HEK293 (cell line): ENCODE data around the gene ZFAND2B.

Experiments used
- CTCF ChIA-PET: fragments of 350-600 bp; formaldehyde crosslinking; extraction: SDS; loops from one replicate; lab custom pipeline; 2021; ENCODE audit warnings: antibody characterized with exemption; lab: Yijun Ruan, JAX
- POLR2A ChIA-PET: fragments of 300-600 bp; formaldehyde crosslinking; extraction: SDS; loops from one replicate; lab custom pipeline; 2020; ENCODE audit warnings: antibody characterized with exemption, inconsistent platforms; lab: Yijun Ruan, JAX
- H3K27ac ChIP-seq: fragments of 200-500 bp; sonication (Bioruptor generic); 2 replicates; pipeline ENCODE4 v1.5.1; 2014; ENCODE audit warnings: low read depth, low read length, control low read depth, inconsistent platforms; ENCODE audit errors: extremely low read depth
- H3K36me3 ChIP-seq, 2 experiments: fragments of 200-500 bp in 1 of 2; sonication (Bioruptor generic) in 1 of 2; 1 replicate in 1 of 2; 2 replicates in 1 of 2; pipeline ENCODE4 v1.5.1; 2014 to 2017; ENCODE audit warnings: inconsistent platforms in 2 of 2, low read length in 2 of 2; ENCODE audit not compliant: control insufficient read depth in 2 of 2, insufficient read depth in 1 of 2
- H3K4me1 ChIP-seq: fragments of 200-500 bp; sonication (Bioruptor generic); 2 replicates; pipeline ENCODE4 v1.5.1; 2014; ENCODE audit warnings: mild to moderate bottlenecking, low read length, inconsistent platforms; ENCODE audit not compliant: control insufficient read depth, insufficient read depth
- H3K4me3 ChIP-seq: 2 replicates; pipeline ENCODE4 v1.5.1; 2011; ENCODE audit warnings: low read depth, mild to moderate bottlenecking, control low read depth, low read length, moderate library complexity
- H3K9me3 ChIP-seq: fragments of 200-500 bp; sonication (Bioruptor generic); 2 replicates; pipeline ENCODE4 v1.5.1; 2014; ENCODE audit warnings: low read depth, low read length, inconsistent platforms; ENCODE audit not compliant: control insufficient read depth, insufficient read depth
- BCL11A ChIP-seq: fragments of 450-650 bp; formaldehyde crosslinking; IDR thresholded peaks from 2 replicates; pipeline ENCODE4 v1.5.1; 2016; ENCODE audit warnings: low read depth, missing biosample characterization, missing genetic modification characterization
- BCL11B ChIP-seq: fragments of 450-650 bp; formaldehyde crosslinking; IDR thresholded peaks from 2 replicates; pipeline ENCODE4 v1.5.1; 2016; ENCODE audit warnings: low read depth, missing biosample characterization, missing genetic modification characterization
- BCL6B ChIP-seq: fragments of 450-650 bp; formaldehyde crosslinking; IDR thresholded peaks from 2 replicates; pipeline ENCODE4 v1.5.1; 2017; ENCODE audit warnings: missing biosample characterization, missing genetic modification characterization
- GLIS2 ChIP-seq: fragments of 450-650 bp; formaldehyde crosslinking; IDR thresholded peaks from 2 replicates; pipeline ENCODE4 v1.5.1; 2016; ENCODE audit warnings: missing biosample characterization, missing genetic modification characterization
- IKZF3 ChIP-seq: fragments of 450-650 bp; IDR thresholded peaks from 2 replicates; pipeline ENCODE4 v1.5.0; 2018; ENCODE audit warnings: missing biosample characterization, mild to moderate bottlenecking, missing genetic modification characterization, moderate library complexity
- MEIS1 ChIP-seq: sonication (generic); formaldehyde crosslinking; IDR thresholded peaks from 2 replicates; pipeline ENCODE4 v1.8.1; 2022; ENCODE audit warnings: missing genetic modification reagents, mild to moderate bottlenecking, borderline replicate concordance
- SCRT2 ChIP-seq: fragments of 450-650 bp; formaldehyde crosslinking; IDR thresholded peaks from 2 replicates; pipeline ENCODE4 v1.5.1; 2016; ENCODE audit warnings: missing biosample characterization, missing genetic modification characterization
- YY2 ChIP-seq: fragments of 450-650 bp; formaldehyde crosslinking; IDR thresholded peaks from 2 replicates; pipeline ENCODE4 v1.5.1; 2016; ENCODE audit warnings: missing biosample characterization, missing genetic modification characterization
- ZBTB17 ChIP-seq: fragments of 450-650 bp; formaldehyde crosslinking; IDR thresholded peaks from 2 replicates; pipeline ENCODE4 v1.5.1; 2016; ENCODE audit warnings: missing biosample characterization, missing genetic modification characterization
- ZBTB26 ChIP-seq: fragments of 450-650 bp; formaldehyde crosslinking; optimal IDR thresholded peaks from 2 replicates; pipeline ENCODE3; 2016; ENCODE audit warnings: missing biosample characterization, mild to moderate bottlenecking, missing genetic modification characterization
- ZBTB6 ChIP-seq: fragments of 450-650 bp; formaldehyde crosslinking; IDR thresholded peaks from 2 replicates; pipeline ENCODE4 v1.5.1; 2017; ENCODE audit warnings: missing biosample characterization, missing genetic modification characterization
- ZNF133 ChIP-seq: fragments of 450-650 bp; formaldehyde crosslinking; IDR thresholded peaks from 2 replicates; pipeline ENCODE4 v1.5.1; 2016; ENCODE audit warnings: missing biosample characterization, missing genetic modification characterization
- ZNF2 ChIP-seq: fragments of 450-650 bp; formaldehyde crosslinking; IDR thresholded peaks from 2 replicates; pipeline ENCODE4 v1.5.1; 2016; ENCODE audit warnings: missing biosample characterization, missing genetic modification characterization
- ZNF211 ChIP-seq: fragments of 450-650 bp; formaldehyde crosslinking; IDR thresholded peaks from 2 replicates; pipeline ENCODE4 v1.5.1; 2016; ENCODE audit warnings: low read depth, missing biosample characterization, missing genetic modification characterization
- ZNF221 ChIP-seq: fragments of 450-650 bp; formaldehyde crosslinking; IDR thresholded peaks from 2 replicates; pipeline ENCODE4 v1.5.1; 2017; ENCODE audit warnings: missing biosample characterization, missing genetic modification characterization, borderline replicate concordance
- ZNF26 ChIP-seq: fragments of 450-650 bp; formaldehyde crosslinking; IDR thresholded peaks from 2 replicates; pipeline ENCODE4 v1.5.1; 2016; ENCODE audit warnings: missing biosample characterization, missing genetic modification characterization
- ZNF266 ChIP-seq: fragments of 450-650 bp; formaldehyde crosslinking; IDR thresholded peaks from 2 replicates; pipeline ENCODE4 v1.5.1; 2016; ENCODE audit warnings: missing biosample characterization, missing genetic modification characterization, low read depth
- ZNF292 ChIP-seq: fragments of 450-650 bp; formaldehyde crosslinking; IDR thresholded peaks from 2 replicates; pipeline ENCODE4 v1.5.1; 2016; ENCODE audit warnings: low read depth, missing biosample characterization, missing genetic modification characterization, borderline replicate concordance
- ZNF324 ChIP-seq: fragments of 450-650 bp; formaldehyde crosslinking; IDR thresholded peaks from 2 replicates; pipeline ENCODE4 v1.5.1; 2016; ENCODE audit warnings: missing biosample characterization, missing genetic modification characterization
- ZNF341 ChIP-seq: fragments of 450-650 bp; formaldehyde crosslinking; IDR thresholded peaks from 2 replicates; pipeline ENCODE4; 2016; ENCODE audit warnings: low read depth, missing biosample characterization, missing genetic modification characterization
- ZNF423 ChIP-seq: fragments of 450-650 bp; formaldehyde crosslinking; IDR thresholded peaks from 2 replicates; pipeline ENCODE4 v1.5.1; 2016; ENCODE audit warnings: missing biosample characterization, missing genetic modification characterization
- ZNF560 ChIP-seq: fragments of 450-650 bp; formaldehyde crosslinking; IDR thresholded peaks from 2 replicates; pipeline ENCODE4 v1.5.1; 2017; ENCODE audit warnings: missing biosample characterization, missing genetic modification characterization, borderline replicate concordance
- ZNF660 ChIP-seq: fragments of 450-650 bp; IDR thresholded peaks from 2 replicates; pipeline ENCODE4 v1.5.1; 2018; ENCODE audit warnings: missing biosample characterization, mild to moderate bottlenecking, missing genetic modification characterization
- ZNF707 ChIP-seq: fragments of 450-650 bp; formaldehyde crosslinking; IDR thresholded peaks from 2 replicates; pipeline ENCODE4 v1.5.1; 2016; ENCODE audit warnings: missing biosample characterization, missing genetic modification characterization
- ZNF747 ChIP-seq: fragments of 450-650 bp; formaldehyde crosslinking; IDR thresholded peaks from 2 replicates; pipeline ENCODE4 v1.5.1; 2016; ENCODE audit warnings: missing biosample characterization, missing genetic modification characterization
- ZNF837 ChIP-seq: fragments of 450-650 bp; formaldehyde crosslinking; IDR thresholded peaks from 2 replicates; pipeline ENCODE4 v1.5.1; 2016; ENCODE audit warnings: missing biosample characterization, missing genetic modification characterization
- ZSCAN16 ChIP-seq: fragments of 450-650 bp; formaldehyde crosslinking; IDR thresholded peaks from 2 replicates; pipeline ENCODE4 v1.5.1; 2016; ENCODE audit warnings: missing biosample characterization, missing genetic modification characterization

The ZFAND2B gene

GRCh38 chr2:219174801-219175200, 31.8 kb upstream of the ZFAND2B start (continued):
- TF ChIP-seq ZNF747 (tag by site-specific recombination), result no peak
- no peak for TF ChIP-seq ZNF221 (tag by site-specific recombination)
- no peak for TF ChIP-seq ZNF660 (tag by site-specific recombination)
- TF ChIP-seq YY2, result no peak
- no peak for TF ChIP-seq ZSCAN16
- TF ChIP-seq SCRT2 (tag by site-specific recombination), result no peak
- no peak for TF ChIP-seq ZNF423 (tag by site-specific recombination)
- TF ChIP-seq ZBTB26, result no peak
- TF ChIP-seq ZNF560 (tag by site-specific recombination), result no peak
- no peak for TF ChIP-seq ZBTB6 (tag by site-specific recombination)
- TF ChIP-seq MEIS1, result no peak
- no peak for TF ChIP-seq ZNF266 (tag by site-specific recombination)
- no peak for TF ChIP-seq ZNF341 (tag by site-specific recombination)
- no peak for TF ChIP-seq ZNF292 (tag by site-specific recombination)

- TF ChIP-seq ZBTB17 (peak; percentile 59; the same call in 1 of the 2 replicates), ZNF837 (tag by site-specific recombination) (no peak)
- POLR2A ChIA-PET, result interaction anchor here (2.7 kb wide), 1 partner anchor 31 kb away, joined by 27 read pairs; the partner anchor contains the start of gene ZFAND2B
- Histone ChIP-seq H3K36me3 (peaks cover 4 to 48% of the 10 kb centered on the region in 2 experiments; a peak in 2 of 3 replicates), H3K4me1 (peaks cover 6% of the 10 kb centered on the region; the same call in 1 of the 2 replicates), H3K9me3 (no peaks in the 10 kb centered on the region), H3K4me3 (no peak overlapping the region), H3K27ac (peak overlapping the region; percentile 79; the same call in 1 of the 2 replicates)
- CTCF ChIA-PET, result interaction anchor here (0.5 to 8.4 kb wide), 15 partner anchors 8 to 366 kb away, joined by 3 to 101 read pairs (median 3); partner anchors contain the start of genes DNAJB2 and NHEJ1
These were observed 31.1 kb upstream of the ZFAND2B start for GRCh38 chr2:219175486-219175885.

- ChIA-PET CTCF (interaction anchor here (0.5 to 8.4 kb wide), 16 partner anchors 9 to 365 kb away, joined by 3 to 101 read pairs (median 3); partner anchors contain the start of genes DNAJB2, GLB1L, NHEJ1 and STK16), POLR2A (interaction anchor here (0.6 to 2.7 kb wide), 14 partner anchors 17 to 179 kb away, joined by 3 to 27 read pairs (median 4); partner anchors contain the start of genes ABCB6, ANKZF1, ATG9A and CFAP65)
- Histone ChIP-seq H3K4me1 (peaks cover 6% of the 10 kb centered on the region; the same call in 1 of the 2 replicates), H3K36me3 (peaks cover 4 to 55% of the 10 kb centered on the region in 2 experiments; a peak in 2 of 3 replicates), H3K27ac (peak overlapping the region; percentile 79), H3K4me3 (peak overlapping the region; percentile 78), H3K9me3 (no peaks in the 10 kb centered on the region)
- TF ChIP-seq ZNF2 (tag by site-specific recombination) (no peak), GLIS2 (tag by site-specific recombination) (no peak), ZNF324 (tag by site-specific recombination) (no peak), ZNF211 (tag by site-specific recombination) (no peak), BCL11B (tag by site-specific recombination) (no peak), ZNF707 (tag by site-specific recombination) (no peak), BCL6B (tag by site-specific recombination) (no peak), IKZF3 (tag by site-specific recombination) (no peak), ZNF26 (no peak), BCL11A (tag by site-specific recombination) (no peak), ZNF133 (tag by site-specific recombination) (no peak), ZNF341 (tag by site-specific recombination) (no peak)
These were observed 30.4 kb upstream of the ZFAND2B start for GRCh38 chr2:219175928-219176817.
